Activated naive CD4-positive, alpha-beta T cell treated with Interleukin-2 at 50 U/mL for 16 hours (primary cell): Measurements from ENCODE around the gene TRDMT1.

Experiments used
- DNase-seq: peaks from one replicate; pipeline ENCODE4 v3.0.0-alpha.2; 2020

Gene TRDMT1

GRCh38 chr10:17169803-17170202, 31.7 kb downstream of the TRDMT1 start:
- no peak for DNase-seq

GRCh38 chr10:17166699-17167098, 34.8 kb downstream of the TRDMT1 start:
- no peak for DNase-seq

- DNase-seq = no peak
Measured at GRCh38 chr10:17162828-17163227, 38.6 kb downstream of the TRDMT1 start.

- DNase-seq = no peak
Measured at GRCh38 chr10:17161775-17162174, 39.7 kb downstream of the TRDMT1 start.

- DNase-seq = no peak
Measured at GRCh38 chr10:17157024-17157423, 44.4 kb downstream of the TRDMT1 start.

GRCh38 chr10:17155826-17156225, 45.6 kb downstream of the TRDMT1 start:
- no peak for DNase-seq

GRCh38 chr10:17154116-17154515, 47.4 kb downstream of the TRDMT1 start:
- no peak for DNase-seq

- DNase-seq = no peak
Measured at GRCh38 chr10:17153321-17153720, 48.2 kb downstream of the TRDMT1 start.

- DNase-seq = no peak
Measured at GRCh38 chr10:17151716-17152115, 49.8 kb downstream of the TRDMT1 start.

- no peak for DNase-seq
Measured at GRCh38 chr10:17147884-17148489, 53.5 kb downstream of the TRDMT1 start.

- no peak for DNase-seq
Measured at GRCh38 chr10:17146892-17147291, 54.6 kb downstream of the TRDMT1 start.

GRCh38 chr10:17145239-17145638, 56.2 kb downstream of the TRDMT1 start:
- DNase-seq = no peak

- DNase-seq = peak; percentile 64
Measured at GRCh38 chr10:17144757-17145156, 56.7 kb downstream of the TRDMT1 start.

- DNase-seq = no peak
Measured at GRCh38 chr10:17144032-17144431, 57.4 kb downstream of the TRDMT1 start.

- DNase-seq = no peak
Measured at GRCh38 chr10:17143055-17143690, 58.3 kb downstream of the TRDMT1 start.

- no peak for DNase-seq
Measured at GRCh38 chr10:17141504-17142229, 59.8 kb downstream of the TRDMT1 start.

- no peak for DNase-seq
Measured at GRCh38 chr10:17140386-17140761, 61.1 kb downstream of the TRDMT1 start.

GRCh38 chr10:17138460-17139042, 62.9 kb downstream of the TRDMT1 start:
- no peak for DNase-seq

GRCh38 chr10:17134737-17135260, 66.7 kb downstream of the TRDMT1 start:
- no peak for DNase-seq

- DNase-seq = no peak
Measured at GRCh38 chr10:17134282-17134681, 67.2 kb downstream of the TRDMT1 start.

- no peak for DNase-seq
Measured at GRCh38 chr10:17129741-17130140, 71.7 kb downstream of the TRDMT1 start, which contains the start of gene CUBN. TSS of gene CUBN (minus strand) at chr10:17129811. CDS start at chr10:17129765, 46 bp downstream.

- no peak for DNase-seq
Measured at GRCh38 chr10:17128261-17128660, 73.2 kb downstream of the TRDMT1 start.

- DNase-seq = no peak
Measured at GRCh38 chr10:17126327-17126726, 75.1 kb downstream of the TRDMT1 start.
